ENCODE measurements around the gene BORCS5.

BORCS5 gene

GRCh38 chr12:12451098-12451497, 94.2 kb downstream of the BORCS5 start:
- no peak for TF ChIP-seq SIN3A (IDR thresholded peaks at IDR 0.05; ENCODE audit: borderline replicate concordance, insufficient read depth, low read length)
- TF ChIP-seq REST (IDR thresholded peaks at IDR 0.05; ENCODE audit: insufficient read depth in 1 of 2, low read depth in 2 of 2, low read length in 2 of 2): no peak
- no peak for TF ChIP-seq TAF1 (IDR thresholded peaks at IDR 0.05; ENCODE audit: borderline replicate concordance, insufficient read depth, low read length)
- TF ChIP-seq POLR2AphosphoS5 (IDR thresholded peaks at IDR 0.05; ENCODE audit: low read depth, low read length): no peak
- no peak for TF ChIP-seq FOXP2 (optimal IDR thresholded peaks at IDR 0.05; ENCODE audit: borderline replicate concordance, extremely low read depth, extremely low read length, insufficient read depth)

- TF ChIP-seq REST (IDR thresholded peaks at IDR 0.05; ENCODE audit: insufficient read depth in 1 of 2, low read depth in 2 of 2, low read length in 2 of 2): no peak
- TF ChIP-seq POLR2AphosphoS5 (IDR thresholded peaks at IDR 0.05; ENCODE audit: low read depth, low read length): no peak
- TF ChIP-seq SIN3A (IDR thresholded peaks at IDR 0.05; ENCODE audit: borderline replicate concordance, insufficient read depth, low read length): no peak
Measured at GRCh38 chr12:12452326-12452902, 95.5 kb downstream of the BORCS5 start.

- TF ChIP-seq SIN3A (IDR thresholded peaks at IDR 0.05; ENCODE audit: borderline replicate concordance, insufficient read depth, low read length) (no peak), FOXP2 (optimal IDR thresholded peaks at IDR 0.05; ENCODE audit: borderline replicate concordance, extremely low read depth, extremely low read length, insufficient read depth) (no peak), TAF1 (IDR thresholded peaks at IDR 0.05; ENCODE audit: borderline replicate concordance, insufficient read depth, low read length) (no peak), REST (IDR thresholded peaks at IDR 0.05; ENCODE audit: insufficient read depth in 1 of 2, low read depth in 2 of 2, low read length in 2 of 2) (no peak), POLR2AphosphoS5 (IDR thresholded peaks at IDR 0.05; ENCODE audit: low read depth, low read length) (no peak)
Measured at GRCh38 chr12:12453635-12454034, 96.8 kb downstream of the BORCS5 start.

- TF ChIP-seq SIN3A (IDR thresholded peaks at IDR 0.05; ENCODE audit: borderline replicate concordance, insufficient read depth, low read length) (no peak), POLR2AphosphoS5 (IDR thresholded peaks at IDR 0.05; ENCODE audit: low read depth, low read length) (no peak), REST (IDR thresholded peaks at IDR 0.05; ENCODE audit: insufficient read depth in 1 of 2, low read depth in 2 of 2, low read length in 2 of 2) (no peak), TAF1 (IDR thresholded peaks at IDR 0.05; ENCODE audit: borderline replicate concordance, insufficient read depth, low read length) (no peak), FOXP2 (optimal IDR thresholded peaks at IDR 0.05; ENCODE audit: borderline replicate concordance, extremely low read depth, extremely low read length, insufficient read depth) (no peak)
Measured at GRCh38 chr12:12454315-12454714, 97.4 kb downstream of the BORCS5 start.

GRCh38 chr12:12456637-12457036, 99.8 kb downstream of the BORCS5 start:
- TF ChIP-seq REST (IDR thresholded peaks at IDR 0.05; ENCODE audit: insufficient read depth in 1 of 2, low read depth in 2 of 2, low read length in 2 of 2): no peak
- TF ChIP-seq POLR2AphosphoS5 (IDR thresholded peaks at IDR 0.05; ENCODE audit: low read depth, low read length): no peak
- no peak for TF ChIP-seq FOXP2 (optimal IDR thresholded peaks at IDR 0.05; ENCODE audit: borderline replicate concordance, extremely low read depth, extremely low read length, insufficient read depth)
- no peak for TF ChIP-seq SIN3A (IDR thresholded peaks at IDR 0.05; ENCODE audit: borderline replicate concordance, insufficient read depth, low read length)
- no peak for TF ChIP-seq TAF1 (IDR thresholded peaks at IDR 0.05; ENCODE audit: borderline replicate concordance, insufficient read depth, low read length)

Data from PFSK-1 (cell line).